Stimulated activated CD4-positive, alpha-beta T cell treated with anti-CD3 and anti-CD28 coated beads, Interleukin-2, amount 100 ng/mL, for 48 hours (primary cell): Measurements from ENCODE around the gene MCEE.

ENCODE experiments used
- DNase-seq, 2 donors: peaks; one replicate each; pipeline ENCODE4 v3.0.0-alpha.2; 2020

Gene MCEE

DNA sequence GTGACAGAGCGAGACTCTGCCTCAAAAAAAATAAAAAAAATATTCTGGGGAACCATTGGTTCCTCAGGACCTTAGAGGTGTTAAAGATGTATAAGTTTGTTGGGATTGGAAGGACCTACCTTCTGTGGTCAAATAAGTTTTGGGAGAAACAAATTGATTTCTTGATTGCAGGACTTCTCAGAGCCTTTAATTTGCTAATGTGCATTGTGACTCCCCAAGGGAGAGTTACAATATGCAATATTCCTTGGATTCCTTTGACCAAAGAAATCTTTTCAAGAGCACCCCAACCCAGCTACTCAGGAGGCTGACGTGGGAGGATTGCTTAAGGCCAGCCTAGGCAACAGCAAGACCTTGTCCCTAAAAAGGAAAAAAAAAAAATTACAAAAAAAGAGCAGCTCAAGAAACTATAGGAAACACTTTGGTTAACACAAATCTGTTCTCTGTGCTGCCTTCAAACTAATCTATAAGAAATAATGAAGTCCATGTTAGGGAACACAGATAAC lies 55.1 kb downstream of the MCEE start:
- no peak for DNase-seq

DNA sequence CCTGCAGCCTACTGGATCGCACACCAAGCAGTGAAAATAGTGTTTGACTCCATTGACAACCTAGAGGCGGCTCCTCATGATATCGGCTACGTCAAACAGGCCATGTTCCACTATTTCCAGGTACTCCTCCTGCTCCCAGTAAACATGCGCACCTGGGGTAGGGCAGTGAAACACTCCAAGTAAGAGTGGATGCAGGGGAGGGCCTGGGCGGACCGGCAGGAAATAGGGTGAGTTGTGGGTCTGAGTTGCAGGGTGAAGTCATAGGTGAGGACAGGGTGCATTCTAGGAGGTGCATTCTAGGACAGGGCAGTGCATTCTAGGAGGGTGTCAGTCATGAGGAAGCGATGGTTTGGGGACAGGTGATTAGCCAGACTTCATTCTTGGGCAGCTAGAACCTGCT lies 56.6 kb downstream of the MCEE start:
- no peak for DNase-seq

DNA sequence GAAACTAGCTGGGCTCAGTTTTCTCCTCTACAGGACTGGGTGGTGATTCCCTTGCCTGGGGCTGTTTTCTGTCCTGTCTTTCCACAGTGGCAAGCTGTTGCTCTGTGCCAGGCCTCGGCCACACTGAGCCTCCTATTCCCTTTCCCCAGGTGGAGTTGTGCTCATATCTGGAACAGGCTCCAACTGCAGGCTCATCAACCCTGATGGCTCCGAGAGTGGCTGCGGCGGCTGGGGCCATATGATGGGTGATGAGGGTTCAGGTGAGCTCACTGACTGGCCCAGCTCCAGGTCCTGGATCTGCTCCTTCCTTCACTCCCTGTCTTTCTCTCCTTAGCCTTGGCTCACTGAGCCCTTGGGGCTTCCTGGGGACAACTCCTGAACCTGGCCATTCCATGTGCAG lies 57.5 kb downstream of the MCEE start:
- no peak for DNase-seq

DNA sequence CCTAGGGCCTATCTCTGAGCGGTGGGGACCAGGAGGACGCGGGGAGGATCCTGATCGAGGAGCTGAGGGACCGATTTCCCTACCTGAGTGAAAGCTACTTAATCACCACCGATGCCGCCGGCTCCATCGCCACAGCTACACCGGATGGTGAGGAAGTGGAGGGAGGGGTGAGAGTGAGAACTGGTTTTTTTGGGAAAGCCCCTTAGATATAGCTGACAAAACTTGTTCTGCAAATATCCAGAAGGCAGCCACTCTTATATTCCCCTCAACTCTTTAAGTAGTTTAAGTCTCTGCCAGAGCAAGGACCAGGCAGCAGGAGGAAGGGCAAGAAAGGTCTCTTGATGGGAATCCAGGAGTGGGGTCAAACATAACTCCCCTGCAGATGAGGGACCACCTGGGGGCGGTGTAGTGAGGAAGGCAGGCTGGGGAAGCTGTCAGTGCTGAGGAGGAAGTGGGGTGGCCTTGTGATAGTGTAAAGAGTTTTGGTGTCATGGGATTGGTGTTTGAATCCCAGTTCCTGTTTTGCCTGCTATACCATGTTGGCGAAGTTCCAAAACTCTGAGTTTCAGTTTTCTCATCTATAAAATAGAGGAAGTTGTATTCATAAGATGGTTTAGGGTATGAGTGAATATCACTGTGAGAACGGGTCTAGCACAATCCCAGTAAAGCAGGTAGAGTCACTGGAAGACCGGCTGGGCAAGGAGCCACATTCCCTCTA lies 58.2 kb downstream of the MCEE start:
- DNase-seq: peak; percentile 32 to 38

DNA sequence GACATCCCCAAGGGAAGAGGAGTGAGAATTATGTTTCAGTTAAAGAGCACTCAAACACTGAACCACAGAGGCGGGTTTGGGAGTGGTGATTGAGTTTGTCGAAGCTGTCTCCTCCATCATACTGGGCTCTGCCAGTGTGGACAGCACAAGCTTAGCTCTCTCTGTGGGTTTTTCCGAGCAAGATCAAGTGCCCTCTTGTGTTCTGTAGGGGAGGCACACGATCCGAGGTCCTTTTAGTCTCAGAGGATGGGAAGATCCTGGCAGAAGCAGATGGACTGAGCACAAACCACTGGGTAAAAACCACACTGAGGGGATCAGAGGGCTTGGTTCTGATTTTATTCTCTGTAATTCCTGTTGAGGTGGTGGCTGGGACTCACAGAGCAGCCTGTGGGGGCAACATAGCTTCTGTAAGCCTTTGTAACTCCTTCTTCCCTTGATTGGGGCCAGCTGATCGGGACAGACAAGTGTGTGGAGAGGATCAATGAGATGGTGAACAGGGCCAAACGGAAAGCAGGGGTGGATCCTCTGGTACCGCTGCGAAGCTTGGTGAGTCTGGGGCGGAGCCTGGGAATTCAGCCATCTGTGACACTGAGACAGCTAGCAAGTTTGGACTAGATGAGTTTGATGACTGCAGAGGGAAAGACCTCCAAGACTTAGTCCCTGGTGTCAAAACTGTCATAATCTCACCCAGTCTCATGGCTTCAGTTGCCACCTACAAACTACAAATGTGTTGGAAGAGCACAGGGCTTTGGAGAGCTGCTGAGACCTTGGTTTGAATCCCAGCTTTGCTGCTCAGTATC lies 59.5 kb downstream of the MCEE start:
- no peak for DNase-seq

DNA sequence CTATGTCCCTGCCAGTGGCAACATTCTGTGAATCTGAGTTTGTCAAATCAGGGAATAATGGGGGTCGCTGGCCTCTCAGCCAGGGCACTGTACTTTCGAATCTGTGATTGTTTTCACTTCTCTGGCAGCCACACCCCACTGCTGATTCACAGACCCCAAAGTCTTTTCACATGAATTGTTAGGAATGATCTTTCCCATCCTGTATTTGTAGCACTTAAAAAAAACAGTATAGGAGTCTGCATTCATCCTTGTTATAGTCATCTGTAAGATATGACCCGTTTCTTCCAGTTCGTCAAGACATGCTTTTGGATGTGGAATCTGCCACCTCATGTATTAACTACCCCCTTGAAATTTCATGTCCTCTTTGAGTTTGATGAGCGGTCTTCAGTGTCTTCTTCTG lies 60.7 kb downstream of the MCEE start:
- DNase-seq: no peak

DNA sequence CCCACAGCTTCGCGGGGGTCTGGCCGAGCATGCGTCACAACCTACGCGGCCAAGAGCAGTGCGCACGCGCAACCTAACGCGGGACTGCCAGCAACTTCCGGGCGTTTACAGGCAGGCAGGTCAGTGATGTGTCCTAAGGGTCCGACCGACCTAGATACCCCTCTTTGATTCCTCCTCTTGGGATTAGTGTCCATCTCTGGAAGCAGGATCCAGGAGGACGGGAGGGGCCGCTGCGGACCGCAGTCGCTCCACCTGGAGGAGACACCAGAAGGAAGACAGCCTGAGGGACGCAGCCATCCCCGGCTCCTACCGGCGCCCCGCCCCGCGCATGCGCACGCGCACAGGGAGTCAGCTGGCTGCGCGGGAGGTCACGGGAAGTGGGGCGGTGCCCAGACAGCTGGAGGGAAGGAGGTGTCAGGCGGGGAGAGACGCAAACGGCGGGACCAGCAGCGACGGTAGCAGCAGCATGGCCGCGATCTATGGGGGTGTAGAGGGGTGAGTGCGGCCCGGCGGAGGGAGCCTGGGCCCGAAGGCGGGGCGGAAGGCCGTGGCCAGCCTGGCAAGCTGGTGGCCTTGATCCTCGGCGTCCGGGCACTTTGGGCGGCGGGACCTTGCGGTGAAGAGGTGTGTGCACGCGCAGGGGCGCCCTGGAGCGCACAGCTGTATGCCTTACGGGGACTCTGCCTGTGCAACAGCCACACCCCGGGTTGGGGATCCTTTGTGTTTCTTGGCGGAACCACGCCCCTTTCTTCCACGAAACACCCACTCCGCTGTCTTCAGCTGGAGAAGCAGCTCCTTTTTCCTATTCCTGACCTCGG lies 61.6 kb downstream of the MCEE start, which contains the start of gene NAGK:
NAGK (plus strand) TSS at position 431 of the 818 bp plus-strand sequence; CDS start at position 467, 36 bp downstream.
- peak; percentile 91 for DNase-seq

DNA sequence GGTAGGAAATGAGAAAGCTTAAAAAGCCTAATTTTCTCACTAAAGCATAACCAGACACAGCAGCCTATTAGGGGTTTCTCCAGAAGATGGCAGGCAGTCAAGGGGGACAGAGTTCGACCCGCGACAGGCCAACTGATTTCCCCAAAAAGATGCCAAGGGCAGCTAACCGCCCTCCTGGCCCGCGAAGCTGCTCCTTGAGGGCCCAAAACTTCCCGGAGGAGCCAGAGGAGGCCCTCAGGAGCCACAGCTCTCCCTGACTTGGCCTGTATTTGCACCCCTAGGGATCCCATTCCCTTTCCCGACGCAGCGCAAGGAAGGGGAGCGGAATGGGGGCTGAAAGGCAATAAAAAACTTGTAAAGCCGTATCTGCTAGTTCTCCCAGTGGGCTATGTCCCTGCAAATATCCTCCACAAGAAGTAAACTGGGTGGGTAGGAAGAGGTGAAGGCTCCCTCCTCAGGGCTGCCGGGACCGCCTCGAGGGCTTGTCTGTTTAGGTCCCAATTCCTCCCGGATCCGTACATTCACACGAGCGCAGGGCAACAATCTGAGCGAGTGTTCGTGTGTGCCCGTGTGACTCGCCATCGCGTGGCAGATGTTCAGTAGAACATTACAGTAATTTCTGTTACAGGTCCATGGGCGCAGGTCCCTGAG lies 62.3 kb downstream of the MCEE start:
- DNase-seq: no peak

DNA sequence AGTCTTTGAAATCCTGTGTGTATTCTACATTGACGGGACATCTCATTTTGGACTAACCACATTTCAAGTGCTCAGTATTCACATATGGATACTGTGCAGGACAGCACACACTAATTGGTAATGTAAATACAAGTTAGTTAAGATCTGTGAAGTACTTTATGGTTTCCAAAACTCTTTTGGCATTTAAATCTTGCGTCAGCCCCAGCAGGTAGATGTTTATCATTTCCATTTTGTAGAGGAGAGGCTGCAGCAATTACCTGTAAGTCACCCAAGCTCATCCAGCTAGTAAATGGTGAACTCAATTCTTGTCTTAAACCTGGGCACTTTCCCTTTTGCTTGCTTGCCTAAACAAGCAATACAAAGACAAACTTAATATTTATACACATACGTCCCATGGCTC lies 63.2 kb downstream of the MCEE start:
- no peak for DNase-seq

DNA sequence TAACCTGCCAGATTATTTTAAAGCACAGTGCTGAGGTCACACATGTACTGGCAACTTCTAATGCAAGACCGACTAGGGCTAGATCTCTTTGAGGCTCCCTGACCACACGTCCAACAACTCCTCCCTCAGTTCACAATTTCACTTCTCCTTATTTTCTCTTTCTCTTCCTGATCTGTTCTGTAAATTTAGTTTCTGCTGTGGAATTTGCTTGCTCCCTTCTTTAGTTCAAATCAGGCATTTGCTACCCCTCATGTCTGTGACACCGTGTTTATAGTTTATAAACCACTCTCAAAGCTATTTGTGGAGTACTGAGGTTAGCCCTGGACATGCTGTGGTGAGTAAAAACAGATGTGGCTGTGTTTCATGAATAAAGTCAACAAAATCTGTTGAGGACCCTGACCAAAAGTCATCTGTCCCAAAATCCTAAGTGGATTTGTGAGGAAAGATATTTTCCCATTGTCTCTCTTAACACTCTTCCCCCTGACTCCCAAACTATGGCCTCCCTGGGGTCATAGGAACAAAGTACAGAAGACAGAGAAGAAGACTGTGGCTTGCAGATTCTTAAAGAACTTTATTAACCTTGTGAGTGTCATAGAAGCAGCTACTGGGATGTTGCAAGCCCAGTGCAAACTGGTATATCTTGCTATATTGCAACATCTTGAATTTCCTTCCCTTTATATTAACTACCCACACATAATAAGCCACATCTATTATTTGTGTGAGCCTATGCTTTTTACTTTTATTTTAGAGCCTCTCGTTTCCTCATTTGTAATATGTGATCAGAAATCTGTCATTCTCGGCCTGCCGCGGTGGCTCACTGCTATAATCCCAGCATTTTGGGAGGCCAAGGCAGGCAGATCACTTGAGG lies 65.0 kb downstream of the MCEE start:
- DNase-seq: no peak

DNA sequence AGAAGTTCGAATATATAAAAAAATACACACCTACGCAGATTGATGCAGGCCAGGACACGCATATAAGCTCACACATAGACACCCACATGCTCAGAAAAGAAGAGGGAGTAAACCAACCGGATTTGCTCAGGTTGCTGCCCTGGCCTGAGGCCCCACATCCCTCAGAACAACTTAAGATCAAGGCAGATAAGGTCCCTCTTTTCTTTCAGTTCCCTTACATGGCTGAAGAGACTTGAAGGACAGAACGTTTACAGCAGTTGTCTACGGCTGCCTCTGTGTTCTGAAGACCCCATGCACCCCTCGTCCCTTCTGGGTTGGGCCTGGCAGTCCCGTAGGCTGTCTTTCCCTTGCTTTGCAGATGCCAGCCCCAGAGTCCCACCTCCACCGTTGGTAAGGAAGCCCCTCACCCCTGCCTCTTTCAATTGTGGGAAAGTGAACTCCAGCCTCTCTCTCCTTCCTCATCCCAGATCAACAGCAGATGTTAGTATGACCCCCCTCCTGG lies 65.9 kb downstream of the MCEE start:
- DNase-seq: no peak

DNA sequence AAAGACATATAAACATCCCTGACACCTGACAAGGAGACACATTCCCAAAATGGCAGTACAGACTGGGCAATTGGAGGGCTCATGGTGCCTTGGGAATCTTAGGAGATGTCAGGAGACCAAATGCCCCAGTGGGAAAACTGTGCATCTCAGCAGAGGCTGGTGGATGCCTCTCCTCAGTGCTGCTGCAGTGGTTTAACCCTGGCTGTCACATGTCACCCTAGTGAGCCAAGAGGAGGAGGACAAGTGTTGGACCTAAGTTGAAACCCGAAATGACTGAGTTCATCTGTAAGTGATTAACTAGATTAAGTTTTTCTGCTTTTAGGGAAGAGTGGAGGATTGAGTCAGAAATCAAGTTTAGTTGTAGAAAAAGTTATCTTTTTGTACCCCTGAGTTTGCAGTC lies 66.8 kb downstream of the MCEE start:
- no peak for DNase-seq

DNA sequence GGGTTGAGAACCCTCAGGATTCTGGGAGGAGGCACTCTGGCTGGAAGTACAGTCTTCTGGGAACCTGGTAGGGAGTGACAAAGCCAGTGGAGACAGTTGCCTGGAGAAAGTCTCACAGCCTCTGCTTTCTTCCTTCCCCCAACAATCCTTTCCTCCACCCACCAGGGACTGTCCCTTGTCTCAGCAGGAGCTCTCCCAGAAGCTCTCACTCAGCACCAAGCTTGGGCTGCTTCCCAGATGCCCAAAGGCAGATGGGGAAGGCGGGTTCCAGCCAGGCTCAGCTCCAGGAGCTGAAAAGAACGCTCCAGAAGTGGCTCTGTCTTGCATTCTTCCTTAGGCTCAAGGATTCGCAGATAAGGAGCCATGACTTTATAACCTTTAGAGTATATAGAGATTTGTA lies 69.2 kb downstream of the MCEE start:
- no peak for DNase-seq

DNA sequence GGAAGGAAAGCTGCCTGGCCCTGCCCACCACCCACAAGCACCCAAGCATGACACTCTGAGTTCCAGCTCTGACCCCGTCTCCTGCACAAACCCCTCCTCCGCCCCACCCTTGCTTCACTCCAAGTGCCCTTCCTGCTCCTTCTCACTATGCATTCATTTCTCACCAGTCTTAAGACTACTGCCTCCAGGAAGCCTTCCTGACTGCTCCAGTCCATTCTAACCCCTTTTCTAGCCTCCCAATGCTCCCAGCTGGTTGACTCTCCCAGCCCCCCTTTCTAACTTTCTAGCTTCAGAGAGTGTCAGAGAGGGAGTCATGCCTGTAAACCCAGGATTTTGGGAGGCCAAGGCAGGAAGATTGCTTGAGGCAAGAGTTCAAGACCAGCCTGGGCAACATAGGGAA lies 69.8 kb downstream of the MCEE start:
- DNase-seq: no peak
